Mesodermal cell (in vitro differentiated cells): ENCODE results near the gene SEC24C.

Experiments
- H3K27ac ChIP-seq: 2 replicates; pipeline ENCODE4 v1.7.0; 2013; ENCODE audit warnings: mild to moderate bottlenecking, low read depth, low read length, moderate library complexity; ENCODE audit not compliant: severe bottlenecking
- H3K36me3 ChIP-seq: 2 replicates; pipeline ENCODE4 v1.7.1; 2013; ENCODE audit warnings: mild to moderate bottlenecking, low read length, moderate library complexity; ENCODE audit not compliant: control insufficient read depth, insufficient read depth
- H3K4me1 ChIP-seq: one replicate; pipeline ENCODE4 v1.7.1; 2013; ENCODE audit warnings: mild to moderate bottlenecking, low read length; ENCODE audit not compliant: insufficient read depth, control insufficient read depth, poor library complexity, severe bottlenecking
- H3K4me3 ChIP-seq: 2 replicates; pipeline ENCODE4 v1.7.0; 2013; ENCODE audit warnings: low read length, control low read depth, mild to moderate bottlenecking; ENCODE audit not compliant: insufficient read depth, poor library complexity, severe bottlenecking; ENCODE audit errors: extremely low read depth
- H3K9me3 ChIP-seq: 2 replicates; pipeline ENCODE4 v1.7.1; 2013; ENCODE audit warnings: mild to moderate bottlenecking, low read length, moderate library complexity; ENCODE audit not compliant: control insufficient read depth
- WGBS, 2 experiments: methylation state at CpG; one replicate each; pipeline ENCODE4 v1.1.5; 2013; ENCODE audit warnings: missing lambda C conversion rate in 2 of 2; ENCODE audit not compliant: insufficient coverage in 2 of 2; 5-methylcytosine and 5-hydroxymethylcytosine counted together

SEC24C gene

GRCh38 chr10:73806176-73806950 is 62.2 kb downstream of the SEC24C start:
- Histone ChIP-seq H3K9me3 (no peaks in the 10 kb centered on the region), H3K27ac (no peak overlapping the region), H3K4me3 (no peak overlapping the region), H3K36me3 (peaks cover 69% of the 10 kb centered on the region), H3K4me1 (no peaks in the 10 kb centered on the region)
- WGBS, 2 experiments = 92 to 93% methylated on average over 14 of the region's 14 CpGs

GRCh38 chr10:73807471-73807870 is 63.3 kb downstream of the SEC24C start:
- H3K27ac ChIP-seq = no peak overlapping the region
- H3K4me1 ChIP-seq = no peaks in the 10 kb centered on the region
- 92 to 97% methylated on average over 7 to 14 of the region's 14 CpGs for WGBS, 2 experiments
- no peak overlapping the region for H3K4me3 ChIP-seq
- no peaks in the 10 kb centered on the region for H3K9me3 ChIP-seq
- H3K36me3 ChIP-seq = peaks cover 58% of the 10 kb centered on the region

GRCh38 chr10:73808021-73808815 is 64.0 kb downstream of the SEC24C start:
- 96% methylated on average over 15 of the region's 16 CpGs for WGBS, 2 experiments
- Histone ChIP-seq H3K9me3 (no peaks in the 10 kb centered on the region), H3K4me1 (no peaks in the 10 kb centered on the region), H3K4me3 (no peak overlapping the region), H3K27ac (no peak overlapping the region), H3K36me3 (peaks cover 50% of the 10 kb centered on the region)

- WGBS, 2 experiments = 70 to 72% methylated on average over 4 of the region's 5 CpGs
- Histone ChIP-seq H3K4me3 (no peak overlapping the region), H3K36me3 (peaks cover 46% of the 10 kb centered on the region), H3K9me3 (no peaks in the 10 kb centered on the region), H3K27ac (no peak overlapping the region), H3K4me1 (no peaks in the 10 kb centered on the region)
These were observed 65.1 kb downstream of the SEC24C start for GRCh38 chr10:73809061-73809818.

- 88 to 90% methylated on average over 3 to 5 of the region's 7 CpGs for WGBS, 2 experiments
- Histone ChIP-seq H3K4me1 (no peaks in the 10 kb centered on the region), H3K27ac (no peak overlapping the region), H3K9me3 (no peaks in the 10 kb centered on the region), H3K36me3 (peaks cover 47% of the 10 kb centered on the region), H3K4me3 (peak overlapping the region; percentile 71)
These were observed 66.2 kb downstream of the SEC24C start for GRCh38 chr10:73810358-73810734.

GRCh38 chr10:73810735-73811465 is 66.7 kb downstream of the SEC24C start:
- Histone ChIP-seq H3K36me3 (peaks cover 41% of the 10 kb centered on the region), H3K4me3 (peak overlapping the region; percentile 71), H3K9me3 (no peaks in the 10 kb centered on the region), H3K27ac (no peak overlapping the region), H3K4me1 (peaks cover 2% of the 10 kb centered on the region)
- 1% methylated on average over 51 to 52 of the region's 63 CpGs for WGBS, 2 experiments

GRCh38 chr10:73812657-73813056 is 68.5 kb downstream of the SEC24C start:
- no peak overlapping the region for H3K4me3 ChIP-seq
- H3K36me3 ChIP-seq = peaks cover 32% of the 10 kb centered on the region
- 81 to 87% methylated on average over 3 to 4 of the region's 4 CpGs for whole genome bisulfite sequencing, 2 experiments

GRCh38 chr10:73813333-73813732 is 69.2 kb downstream of the SEC24C start:
- Histone ChIP-seq H3K9me3 (no peaks in the 10 kb centered on the region), H3K36me3 (peaks cover 28% of the 10 kb centered on the region), H3K4me3 (no peak overlapping the region), H3K4me1 (peaks cover 8% of the 10 kb centered on the region), H3K27ac (no peak overlapping the region)
- 95 to 100% methylated on average over 4 of the region's 7 CpGs for WGBS, 2 experiments

More at GRCh38 chr10:73812657-73813056, 68.5 kb downstream of the SEC24C start:
- Histone ChIP-seq H3K9me3 (no peaks in the 10 kb centered on the region), H3K27ac (no peak overlapping the region), H3K4me1 (peaks cover 5% of the 10 kb centered on the region)

GRCh38 chr10:73814276-73814895 is 70.2 kb downstream of the SEC24C start:
- Histone ChIP-seq H3K9me3 (no peaks in the 10 kb centered on the region), H3K27ac (no peak overlapping the region), H3K36me3 (peaks cover 18% of the 10 kb centered on the region), H3K4me1 (peaks cover 11% of the 10 kb centered on the region), H3K4me3 (no peak overlapping the region)
- 92 to 96% methylated on average over 11 of the region's 13 CpGs for WGBS, 2 experiments
